Stomach (tissue), 9 donors: ENCODE results near the gene SPPL2C. TPM values are rescaled to one million over a fixed set of nuclear protein-coding genes. Genes with fewer than 3 reads are reported as not detected.

Experiments used
- DNase-seq, 2 donors: peaks; one replicate each; pipeline versions ENCODE4 v3.0.0 to v3.0.0-alpha.2; 2013 to 2019
- H3K27ac ChIP-seq, 5 donors: fragments of 200-600 bp in 4 of 5; sonication (generic) in 4 of 5; one replicate each; pipeline ENCODE4 v1.5.1; 2013 to 2019; ENCODE audit warnings: mild to moderate bottlenecking in 1 of 5, moderate library complexity in 1 of 5
- H3K27me3 ChIP-seq, 3 donors: fragments of 200-600 bp; sonication (generic); one replicate each; pipeline ENCODE4 v1.5.1; 2017 to 2019; ENCODE audit warnings: mixed run types in 1 of 3
- H3K36me3 ChIP-seq, 4 donors: fragments of 200-600 bp; sonication (generic); 1 replicate in 3 of 4; 2 replicates in 1 of 4; pipeline ENCODE4 v1.5.1; 2016 to 2019
- H3K4me1 ChIP-seq, 4 donors: fragments of 200-600 bp; sonication (generic); one replicate each; pipeline ENCODE4 v1.5.1; 2016 to 2019
- H3K4me3 ChIP-seq, 4 donors: fragments of 200-600 bp; sonication (generic) in 3 of 4; one replicate each; pipeline ENCODE4 v1.5.1; 2016 to 2019; ENCODE audit warnings: mild to moderate bottlenecking in 1 of 4
- H3K9me3 ChIP-seq, 4 donors: fragments of 200-600 bp; sonication (generic); one replicate each; pipeline ENCODE4 v1.5.1; 2016 to 2019
- EP300 ChIP-seq: sonication (generic); formaldehyde crosslinking; IDR thresholded peaks from one replicate; pipeline ENCODE4 v1.6.1; 2017; ENCODE audit warnings: antibody characterized with exemption
- POLR2A ChIP-seq, 4 donors: fragments of 450-650 bp; IDR thresholded peaks; one replicate each; pipeline ENCODE4 v1.6.1; 2016; ENCODE audit warnings: antibody characterized with exemption in 4 of 4, control low read depth in 2 of 4, mild to moderate bottlenecking in 1 of 4, moderate library complexity in 1 of 4
- POLR2AphosphoS5 ChIP-seq, 3 donors: sonication (generic); formaldehyde crosslinking; IDR thresholded peaks; one replicate each; pipeline ENCODE4 v1.6.1; 2016; ENCODE audit warnings: antibody characterized with exemption in 3 of 3
- WGBS, 5 donors: extraction: QIAGEN DNeasy Blood & Tissue Kit in 3 of 5; methylation state at CpG; one replicate each; pipeline versions ENCODE4 v1.1.5 to v1.1.7; 2013 to 2018; 5-methylcytosine and 5-hydroxymethylcytosine counted together
- intact Hi-C: fragments of 100-400 bp; cut with DNase I; formaldehyde crosslinking; loops from one replicate; pipeline ENCODE4 v1.15.1; 2023; ENCODE audit warnings: low total_unique reads
- polyA plus RNA-seq, 3 donors: library from polyadenylated mRNA; stranded (reverse); fragments of 200-250 nt; gene quantifications; one replicate each; pipeline ENCODE4 v1.2.3, GENCODE V29; 2013
- total RNA-seq, 5 donors: library from RNA; depleted of rRNA; stranded (reverse); fragments of >200 nt; gene quantifications; one replicate each; pipeline versions ENCODE4 v1.1.0 to v1.2.3, GENCODE V29; 2014 to 2016
- TF ChIP-seq, protein P1 (sequence below), 7 experiments: fragments of 450-650 bp in 4 of 7; fragments of 200-600 bp in 3 of 7; sonication (generic) in 3 of 7; IDR thresholded peaks; one replicate each; pipeline ENCODE4 v1.5.1; 2016 to 2019; ENCODE audit warnings: antibody characterized with exemption in 7 of 7, control low read depth in 2 of 7, mild to moderate bottlenecking in 1 of 7
- donor health status: healthy with polysubstance abuse.
- donor health status: Bipolar disorder and iron deficiency.
- donor health status: healthy.

Gene SPPL2C
- total and polyA plus RNA-seq, 8 donors, result not detected

- WGBS, 5 donors, result 53 to 61% (median 56%) methylated on average over 5 to 6 of the region's 6 CpGs
- H3K9me3 ChIP-seq, result no peaks in the 10 kb centered on the region
- H3K27ac ChIP-seq, result no peak overlapping the region
- H3K36me3 ChIP-seq, result no peaks in the 10 kb centered on the region
- H3K4me1 ChIP-seq, result no peaks in the 10 kb centered on the region
- TF ChIP-seq POLR2A (IDR thresholded peaks at IDR 0.05) (no peak), EP300 (no peak), POLR2AphosphoS5 (IDR thresholded peaks at IDR 0.05) (no peak)
- TF ChIP-seq, protein P1, sequence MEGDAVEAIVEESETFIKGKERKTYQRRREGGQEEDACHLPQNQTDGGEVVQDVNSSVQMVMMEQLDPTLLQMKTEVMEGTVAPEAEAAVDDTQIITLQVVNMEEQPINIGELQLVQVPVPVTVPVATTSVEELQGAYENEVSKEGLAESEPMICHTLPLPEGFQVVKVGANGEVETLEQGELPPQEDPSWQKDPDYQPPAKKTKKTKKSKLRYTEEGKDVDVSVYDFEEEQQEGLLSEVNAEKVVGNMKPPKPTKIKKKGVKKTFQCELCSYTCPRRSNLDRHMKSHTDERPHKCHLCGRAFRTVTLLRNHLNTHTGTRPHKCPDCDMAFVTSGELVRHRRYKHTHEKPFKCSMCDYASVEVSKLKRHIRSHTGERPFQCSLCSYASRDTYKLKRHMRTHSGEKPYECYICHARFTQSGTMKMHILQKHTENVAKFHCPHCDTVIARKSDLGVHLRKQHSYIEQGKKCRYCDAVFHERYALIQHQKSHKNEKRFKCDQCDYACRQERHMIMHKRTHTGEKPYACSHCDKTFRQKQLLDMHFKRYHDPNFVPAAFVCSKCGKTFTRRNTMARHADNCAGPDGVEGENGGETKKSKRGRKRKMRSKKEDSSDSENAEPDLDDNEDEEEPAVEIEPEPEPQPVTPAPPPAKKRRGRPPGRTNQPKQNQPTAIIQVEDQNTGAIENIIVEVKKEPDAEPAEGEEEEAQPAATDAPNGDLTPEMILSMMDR (IDR thresholded peaks at IDR 0.05), result no peak
- H3K4me3 ChIP-seq, result no peak overlapping the region
- peaks cover 0 to 44% (median 6%) of the 10 kb centered on the region in 3 donors for H3K27me3 ChIP-seq
- DNase-seq, result no peak
- intact Hi-C loops, result no loop called here
Measured at GRCh38 chr17:45820052-45820780, 24.5 kb upstream of the SPPL2C start.

GRCh38 chr17:45821147-45821546, 23.5 kb upstream of the SPPL2C start:
- H3K36me3 ChIP-seq, result no peaks in the 10 kb centered on the region
- intact Hi-C loops, result no loop called here
- WGBS, 5 donors, result 87 to 100% (median 90%) methylated on average over 1 to 9 of the region's 9 CpGs
- DNase-seq, result no peak
- H3K4me1 ChIP-seq, result no peaks in the 10 kb centered on the region
- H3K27me3 ChIP-seq, result peaks cover 0 to 53% (median 6%) of the 10 kb centered on the region in 3 donors
- no peaks in the 10 kb centered on the region for H3K9me3 ChIP-seq
- H3K27ac ChIP-seq, result no peak overlapping the region
- TF ChIP-seq POLR2A (IDR thresholded peaks at IDR 0.05), result no peak
- TF ChIP-seq EP300, result no peak
- TF ChIP-seq, protein P1 (IDR thresholded peaks at IDR 0.05), result no peak
- no peak for TF ChIP-seq POLR2AphosphoS5 (IDR thresholded peaks at IDR 0.05)
- no peak overlapping the region for H3K4me3 ChIP-seq

- H3K36me3 ChIP-seq, result no peaks in the 10 kb centered on the region
- WGBS, 5 donors, result 59 to 69% (median 62%) methylated on average over 8 to 10 of the region's 10 CpGs
- H3K4me3 ChIP-seq, result no peak overlapping the region
- no peaks in the 10 kb centered on the region for H3K9me3 ChIP-seq
- TF ChIP-seq EP300 (no peak), POLR2A (IDR thresholded peaks at IDR 0.05) (no peak), POLR2AphosphoS5 (IDR thresholded peaks at IDR 0.05) (no peak)
- TF ChIP-seq, protein P1 (IDR thresholded peaks at IDR 0.05), result no peak
- no peaks in the 10 kb centered on the region for H3K4me1 ChIP-seq
- no peak overlapping the region for H3K27ac ChIP-seq
- no peak for DNase-seq
- intact Hi-C loops, result no loop called here
- H3K27me3 ChIP-seq, result peaks cover 0 to 78% (median 6%) of the 10 kb centered on the region in 3 donors
Measured at GRCh38 chr17:45823598-45823997, 21.1 kb upstream of the SPPL2C start.

GRCh38 chr17:45824475-45824874, 20.2 kb upstream of the SPPL2C start:
- intact Hi-C loops, result no loop called here
- no peak for DNase-seq
- 66 to 82% (median 74%) methylated on average over 6 to 7 of the region's 7 CpGs for WGBS, 5 donors
- Histone ChIP-seq H3K27ac (no peak overlapping the region), H3K4me1 (no peaks in the 10 kb centered on the region), H3K27me3 (peaks cover 0 to 85% (median 6%) of the 10 kb centered on the region in 3 donors), H3K36me3 (no peaks in the 10 kb centered on the region), H3K4me3 (no peak overlapping the region), H3K9me3 (no peaks in the 10 kb centered on the region)
- TF ChIP-seq, protein P1 (IDR thresholded peaks at IDR 0.05), result no peak
- TF ChIP-seq EP300 (no peak), POLR2AphosphoS5 (IDR thresholded peaks at IDR 0.05) (no peak), POLR2A (IDR thresholded peaks at IDR 0.05) (no peak)
